WTC11 (cell line): ENCODE results near the gene RAC3.

Experiments
- CBFB ChIP-seq: sonication (generic); formaldehyde crosslinking; IDR thresholded peaks from 2 replicates; pipeline ENCODE4 v1.8.1; 2022; ENCODE audit warnings: mild to moderate bottlenecking, low read depth, missing genetic modification reagents
- CTCF ChIP-seq: fragments of 200-600 bp; IDR thresholded peaks from 2 replicates; pipeline ENCODE4 v1.8.0; 2022; ENCODE audit warnings: antibody characterized with exemption
- JUN ChIP-seq: sonication (generic); formaldehyde crosslinking; IDR thresholded peaks from 2 replicates; pipeline ENCODE4 v1.8.0; 2023; ENCODE audit warnings: mild to moderate bottlenecking, missing genetic modification reagents
- NR3C1 ChIP-seq: sonication (generic); formaldehyde crosslinking; conservative IDR thresholded peaks from 2 replicates; pipeline ENCODE4 v1.8.1; 2023; ENCODE audit warnings: low read depth, mild to moderate bottlenecking, missing genetic modification reagents
- RELA ChIP-seq: sonication (generic); formaldehyde crosslinking; IDR thresholded peaks from 2 replicates; pipeline ENCODE4 v1.8.1; 2022; ENCODE audit warnings: missing genetic modification reagents, mild to moderate bottlenecking, borderline replicate concordance
- ZNF423 ChIP-seq: fragments of 250-450 bp; sonication (Bioruptor Pico); IDR thresholded peaks from 2 replicates; pipeline ENCODE4 v2.1.2; 2022; ENCODE audit warnings: mild to moderate bottlenecking, moderate library complexity
- TF ChIP-seq, protein P1 (sequence below): sonication (generic); formaldehyde crosslinking; IDR thresholded peaks from 2 replicates; pipeline ENCODE4 v1.8.1; 2022; ENCODE audit warnings: low read depth, mild to moderate bottlenecking, moderate library complexity, missing genetic modification reagents, borderline replicate concordance
- TF ChIP-seq, protein P2 (sequence below): sonication (generic); formaldehyde crosslinking; IDR thresholded peaks from 2 replicates; pipeline ENCODE4 v1.8.1; 2023; ENCODE audit warnings: mild to moderate bottlenecking, missing genetic modification reagents, moderate library complexity

DNA sequence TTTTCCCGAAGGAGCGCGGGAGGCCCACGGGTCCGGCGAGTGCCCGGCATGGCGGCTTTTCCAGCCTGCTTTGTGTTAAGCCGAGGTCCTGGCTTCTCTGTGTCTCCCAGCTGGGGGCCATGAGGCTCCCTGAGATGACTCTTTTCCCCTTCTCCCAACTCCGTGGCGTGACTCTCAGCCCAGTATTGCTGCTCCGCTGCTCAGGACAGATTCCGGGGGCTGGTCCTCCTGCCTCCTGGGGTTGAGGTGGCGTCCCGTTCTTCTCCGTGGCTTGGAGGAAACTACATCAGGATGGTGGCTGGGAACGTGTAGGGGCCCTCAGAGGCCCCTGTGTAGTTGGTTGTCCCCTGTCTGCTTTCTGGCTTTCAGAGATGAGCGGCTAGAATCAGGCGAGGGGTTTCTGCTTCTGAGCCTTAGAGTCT, 21.2 kb downstream of the RAC3 start:
- TF ChIP-seq CBFB (no peak), ZNF423 (CRISPR knock-in tag) (no peak), NR3C1 (CRISPR knock-in tag) (no peak), RELA (CRISPR knock-in tag) (no peak), CTCF (no peak), JUN (CRISPR knock-in tag) (no peak)
- TF ChIP-seq, protein P1, sequence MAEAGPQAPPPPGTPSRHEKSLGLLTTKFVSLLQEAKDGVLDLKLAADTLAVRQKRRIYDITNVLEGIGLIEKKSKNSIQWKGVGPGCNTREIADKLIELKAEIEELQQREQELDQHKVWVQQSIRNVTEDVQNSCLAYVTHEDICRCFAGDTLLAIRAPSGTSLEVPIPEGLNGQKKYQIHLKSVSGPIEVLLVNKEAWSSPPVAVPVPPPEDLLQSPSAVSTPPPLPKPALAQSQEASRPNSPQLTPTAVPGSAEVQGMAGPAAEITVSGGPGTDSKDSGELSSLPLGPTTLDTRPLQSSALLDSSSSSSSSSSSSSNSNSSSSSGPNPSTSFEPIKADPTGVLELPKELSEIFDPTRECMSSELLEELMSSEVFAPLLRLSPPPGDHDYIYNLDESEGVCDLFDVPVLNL (CRISPR knock-in tag), result no peak
- TF ChIP-seq, protein P2, sequence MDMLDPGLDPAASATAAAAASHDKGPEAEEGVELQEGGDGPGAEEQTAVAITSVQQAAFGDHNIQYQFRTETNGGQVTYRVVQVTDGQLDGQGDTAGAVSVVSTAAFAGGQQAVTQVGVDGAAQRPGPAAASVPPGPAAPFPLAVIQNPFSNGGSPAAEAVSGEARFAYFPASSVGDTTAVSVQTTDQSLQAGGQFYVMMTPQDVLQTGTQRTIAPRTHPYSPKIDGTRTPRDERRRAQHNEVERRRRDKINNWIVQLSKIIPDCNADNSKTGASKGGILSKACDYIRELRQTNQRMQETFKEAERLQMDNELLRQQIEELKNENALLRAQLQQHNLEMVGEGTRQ (CRISPR knock-in tag), result no peak
